NCI-H1105 (cell line): ENCODE results near the gene PGRMC1.
"Not testable (repeated sequence)": the region's sequence is repeated elsewhere in the genome, so short reads cannot be mapped to it uniquely, and the experiment has no call there.

Experiments used
- DNase-seq: peaks from one replicate; lab custom pipeline; 2025; lab: John Stamatoyannopoulos, UW

PGRMC1 gene

DNA sequence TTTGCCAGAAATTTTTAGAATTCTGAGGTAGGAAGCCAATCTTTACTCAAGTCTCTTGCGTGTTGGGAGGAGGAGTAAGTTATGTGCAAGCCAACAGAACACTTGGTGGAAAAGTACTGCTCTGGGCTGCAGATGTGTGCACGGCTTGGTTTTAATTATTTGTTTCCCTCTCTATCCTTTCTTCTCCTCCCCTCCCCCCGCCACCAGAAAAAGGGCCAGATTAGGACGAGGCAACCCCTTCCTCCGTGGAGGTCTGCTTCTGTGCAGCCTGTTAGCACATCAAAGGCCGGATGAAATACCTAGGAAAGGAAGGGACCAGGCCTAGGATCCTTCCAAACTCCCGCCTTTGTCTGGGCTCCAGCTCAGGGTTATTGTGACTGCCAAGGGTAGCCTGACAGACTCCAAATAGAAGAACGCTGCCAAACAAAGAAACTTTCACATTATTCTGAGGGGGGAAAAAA is 1.0 kb upstream of the PGRMC1 start:
- DNase-seq: no peak

DNA sequence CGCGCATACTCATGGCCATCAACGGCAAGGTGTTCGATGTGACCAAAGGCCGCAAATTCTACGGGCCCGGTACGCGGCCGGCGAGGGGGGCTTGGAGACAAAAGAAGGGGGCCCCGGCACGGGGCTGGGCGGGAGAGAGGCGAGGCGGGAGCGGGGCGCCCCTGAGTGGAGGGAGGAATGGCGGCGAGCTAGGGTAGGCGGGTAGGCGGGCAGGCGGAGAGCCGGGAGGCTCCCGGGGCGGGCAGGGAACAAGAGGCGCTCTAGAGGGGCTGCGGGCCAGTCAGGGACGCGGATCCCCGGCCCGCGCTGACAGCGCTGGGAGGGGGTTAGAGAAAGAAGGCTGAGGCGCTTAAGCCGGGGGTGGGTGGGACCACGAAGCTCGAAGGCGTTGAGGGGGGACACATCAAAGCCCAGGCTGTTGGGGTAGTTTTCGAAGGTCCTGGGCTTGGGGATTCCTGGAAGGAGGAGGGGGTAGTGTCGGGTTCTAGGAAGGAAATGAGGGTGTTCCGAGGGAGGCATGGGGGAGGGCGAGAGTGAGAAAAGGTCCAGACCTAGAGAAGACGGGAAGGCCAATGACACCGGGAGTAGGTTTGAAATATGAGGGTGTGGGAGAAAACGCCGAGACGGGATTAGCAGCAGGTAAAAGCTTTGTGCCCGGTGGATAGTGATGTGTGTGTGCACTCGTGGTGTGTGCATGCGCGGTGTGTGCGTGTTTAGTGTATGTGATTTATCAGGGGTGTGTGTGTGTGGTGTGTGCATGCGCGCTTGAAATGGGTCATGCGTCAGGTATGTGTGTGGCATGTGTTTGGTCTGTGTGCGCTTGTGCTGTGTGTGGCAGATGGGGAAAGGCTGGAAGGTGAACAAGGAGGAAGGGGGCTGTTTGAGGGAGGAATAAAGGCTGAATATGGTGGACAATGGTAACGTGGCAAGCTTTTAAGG is 807 bp downstream of the PGRMC1 start:
- no peak for DNase-seq

DNA sequence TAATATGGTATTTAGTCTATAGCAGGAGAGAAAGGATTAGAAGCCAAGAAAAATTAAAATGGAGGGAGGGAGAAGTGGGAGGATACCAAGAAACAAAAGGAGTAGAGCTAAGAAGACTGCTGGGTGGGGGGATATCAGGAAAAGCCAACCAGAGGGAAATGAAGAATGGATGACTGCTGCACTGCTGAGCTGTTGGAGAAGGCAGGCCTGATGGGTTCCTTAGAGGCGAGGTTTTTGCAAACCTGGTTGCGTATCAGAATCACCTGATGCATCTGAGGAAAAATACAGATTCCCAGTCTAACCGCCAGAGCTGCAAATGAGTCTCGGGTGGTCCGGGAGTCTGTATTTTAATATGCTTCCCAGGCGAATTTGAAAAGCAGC is 1.5 kb downstream of the PGRMC1 start:
- no peak for DNase-seq

DNA sequence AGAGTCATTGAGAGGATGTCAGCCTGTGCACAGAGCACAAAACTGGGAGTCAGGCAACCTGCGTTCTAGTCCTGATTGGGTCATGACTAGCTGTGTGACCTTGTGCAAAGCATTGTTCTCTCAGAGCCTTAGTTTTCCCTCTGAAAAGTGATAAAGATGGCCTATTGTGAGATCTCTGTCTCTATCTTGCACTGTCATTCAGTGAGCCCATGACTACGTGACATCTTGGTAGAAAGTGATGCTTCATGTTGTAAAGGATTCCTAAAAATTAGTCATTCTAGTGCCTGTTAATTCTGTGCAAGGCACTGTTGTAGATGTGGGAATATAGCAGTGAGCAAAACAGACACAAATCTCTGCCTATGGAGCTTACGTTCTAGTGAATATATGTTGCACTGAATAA is 2.5 kb downstream of the PGRMC1 start:
- no peak for DNase-seq

DNA sequence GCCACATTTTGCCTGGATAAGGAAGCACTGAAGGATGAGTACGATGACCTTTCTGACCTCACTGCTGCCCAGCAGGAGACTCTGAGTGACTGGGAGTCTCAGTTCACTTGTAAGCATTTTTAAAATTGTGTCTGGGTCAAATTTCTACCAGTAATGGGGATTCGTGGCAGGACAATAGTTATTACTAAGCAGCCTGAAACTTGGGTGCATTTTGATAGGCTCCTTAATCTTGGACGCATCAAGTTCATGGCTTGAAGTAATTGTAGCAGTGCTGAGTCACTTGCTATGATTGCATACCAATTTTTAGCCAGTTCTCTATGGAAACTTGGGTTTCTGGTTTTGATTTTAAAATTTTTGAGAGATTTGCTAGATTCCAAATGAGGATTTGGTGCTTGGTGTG is 4.3 kb downstream of the PGRMC1 start:
- no peak for DNase-seq

DNA sequence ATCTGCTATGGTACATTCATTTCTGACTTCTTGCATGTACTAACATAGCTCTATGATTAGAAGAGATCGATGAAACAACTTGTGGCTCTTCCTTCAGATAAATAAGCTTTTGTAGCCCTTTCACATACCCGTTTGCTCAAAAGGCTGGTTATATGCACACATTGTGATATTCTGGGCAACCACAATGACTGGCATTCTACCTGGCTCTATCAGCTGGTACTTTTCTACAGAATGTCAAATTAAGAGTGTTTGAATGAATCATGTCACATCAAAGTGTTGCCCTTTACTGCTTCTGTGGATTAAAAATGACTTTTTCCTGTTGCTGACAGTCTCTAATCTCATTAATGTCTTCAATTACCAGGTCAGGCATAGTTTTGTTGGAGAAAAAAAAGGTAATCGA is 11.6 kb downstream of the PGRMC1 start:
- no peak for DNase-seq

DNA sequence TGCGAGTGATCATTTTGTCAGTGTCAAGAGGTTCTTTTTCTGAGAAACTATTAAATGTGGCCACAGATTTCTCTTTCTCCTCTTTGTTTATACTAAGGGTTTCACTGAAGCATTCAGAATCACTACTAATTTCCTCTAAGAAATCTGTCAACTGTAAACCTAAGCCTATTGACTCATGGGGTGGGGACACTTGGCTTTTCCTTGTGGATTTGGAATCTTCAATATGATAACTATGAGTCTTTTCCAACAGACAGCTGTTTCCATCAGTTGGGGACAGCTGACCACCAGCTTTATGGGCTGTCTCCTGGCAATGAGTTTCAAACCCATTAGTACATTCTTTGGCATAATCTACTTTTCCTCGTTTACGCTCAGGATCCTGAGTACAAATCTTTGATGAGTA is 13.8 kb downstream of the PGRMC1 start:
- DNase-seq: no peak

DNA sequence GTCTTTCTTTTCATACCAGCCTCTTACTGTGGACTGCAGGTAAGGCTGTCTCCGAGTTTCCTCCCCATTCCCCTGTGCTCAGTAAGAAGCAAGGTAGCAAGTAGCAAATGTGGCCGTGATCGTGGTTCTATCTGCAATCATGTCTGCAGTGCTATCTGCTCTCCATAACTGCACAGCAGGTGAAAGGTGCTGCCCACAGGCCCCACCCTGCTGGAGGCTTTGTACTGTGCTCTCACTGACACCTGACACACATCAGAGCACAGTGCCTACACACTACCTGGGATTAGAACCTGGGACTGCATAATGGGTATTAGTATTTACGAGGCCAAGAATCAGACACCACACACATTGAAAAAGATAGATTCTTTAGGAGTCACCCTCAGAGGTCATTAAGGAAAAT is 15.3 kb downstream of the PGRMC1 start:
- no peak for DNase-seq

DNA sequence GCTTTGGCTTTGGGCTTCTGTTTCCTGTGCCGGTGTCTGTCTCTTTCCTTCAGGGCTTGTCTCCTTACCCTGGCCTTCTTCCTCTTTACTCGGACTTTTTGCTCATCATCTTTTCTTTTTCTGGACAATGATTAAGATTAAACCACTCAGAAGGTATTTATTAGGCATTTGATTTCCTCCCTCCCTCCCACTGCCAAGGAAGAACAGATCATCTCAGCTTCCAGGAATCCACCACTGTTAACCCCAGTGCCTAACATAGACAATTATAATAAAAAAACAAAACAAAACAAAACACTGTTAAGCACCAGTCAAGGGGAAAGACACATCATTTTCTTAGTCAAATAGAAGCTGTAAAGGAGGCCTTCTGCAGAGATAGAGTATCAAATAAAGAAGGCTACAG is 16.6 kb downstream of the PGRMC1 start:
- DNase-seq: no peak

DNA sequence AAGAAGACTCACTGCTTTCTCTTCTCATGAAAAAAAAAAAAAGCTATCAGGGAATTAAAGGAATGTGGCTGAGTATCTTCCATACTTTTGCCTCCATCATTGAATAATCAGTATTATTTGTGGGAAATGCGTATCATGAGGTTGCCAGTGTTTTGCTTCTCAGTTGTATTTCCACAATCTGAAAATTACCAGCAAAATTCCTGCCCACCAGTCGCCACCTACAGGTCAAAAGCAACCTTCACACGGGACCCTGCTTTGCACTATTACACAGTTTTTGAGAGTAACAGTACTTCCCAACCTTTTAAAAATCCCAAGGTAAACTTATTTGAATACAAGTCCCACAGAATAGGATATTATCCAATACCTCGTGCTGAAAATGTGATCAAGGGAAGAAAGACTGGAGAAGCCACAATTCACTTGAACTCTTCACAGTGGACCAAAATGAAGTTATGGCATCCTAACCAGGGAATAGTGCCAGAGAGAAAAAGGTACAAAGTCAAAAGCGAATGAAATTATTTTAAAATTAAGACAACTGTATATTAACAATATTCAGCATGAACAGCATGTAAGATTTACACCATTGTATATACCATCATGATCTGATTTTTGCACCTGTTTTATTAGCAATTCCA is 30.4 kb downstream of the PGRMC1 start:
- no peak for DNase-seq

DNA sequence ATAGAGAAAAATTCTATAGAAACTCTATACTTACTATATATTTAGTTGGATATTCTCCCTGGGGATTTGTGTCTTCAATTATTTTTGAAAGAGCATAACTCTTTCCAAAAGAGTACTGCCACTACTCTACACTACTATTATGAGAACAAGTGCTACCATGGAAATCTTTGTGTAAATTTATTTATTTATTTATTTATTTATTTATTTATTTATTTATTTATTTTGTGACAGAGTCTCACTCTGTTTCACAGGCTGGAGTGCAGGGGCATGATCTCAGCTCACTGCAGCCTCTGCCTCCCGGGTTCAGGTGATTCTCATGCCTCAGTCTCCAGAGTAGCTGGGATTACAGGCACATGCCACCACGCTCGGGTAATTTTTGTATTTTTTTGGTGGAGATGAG is 31.0 kb downstream of the PGRMC1 start:
- not testable (repeated sequence) for DNase-seq

DNA sequence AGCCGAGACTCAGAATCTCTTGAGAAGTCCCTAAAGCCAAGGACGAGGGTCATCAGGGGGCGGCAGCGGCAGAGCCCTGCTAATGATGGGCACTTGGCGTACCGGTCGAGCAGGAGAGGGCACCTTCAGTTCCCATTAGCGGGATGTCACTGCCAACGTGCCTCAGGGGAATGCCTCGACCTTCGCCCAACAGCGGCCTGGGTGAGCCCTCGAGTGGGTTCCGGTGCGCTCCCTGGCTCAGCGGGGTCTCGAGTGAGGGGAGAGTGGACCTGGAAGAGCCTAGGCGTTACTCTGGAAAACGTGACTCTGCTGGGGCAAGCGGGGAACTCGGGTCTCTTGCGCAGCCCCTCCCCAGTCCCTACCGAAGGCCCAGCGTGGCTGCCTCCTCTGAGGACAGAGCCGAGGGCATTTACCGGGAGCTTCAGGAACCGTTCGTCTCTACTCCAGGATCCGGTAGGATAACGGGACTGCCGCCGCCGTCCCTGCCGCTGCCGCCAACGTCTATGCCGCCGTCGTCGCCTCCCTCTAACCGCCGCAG is 36.9 kb downstream of the PGRMC1 start:
- DNase-seq: no peak

DNA sequence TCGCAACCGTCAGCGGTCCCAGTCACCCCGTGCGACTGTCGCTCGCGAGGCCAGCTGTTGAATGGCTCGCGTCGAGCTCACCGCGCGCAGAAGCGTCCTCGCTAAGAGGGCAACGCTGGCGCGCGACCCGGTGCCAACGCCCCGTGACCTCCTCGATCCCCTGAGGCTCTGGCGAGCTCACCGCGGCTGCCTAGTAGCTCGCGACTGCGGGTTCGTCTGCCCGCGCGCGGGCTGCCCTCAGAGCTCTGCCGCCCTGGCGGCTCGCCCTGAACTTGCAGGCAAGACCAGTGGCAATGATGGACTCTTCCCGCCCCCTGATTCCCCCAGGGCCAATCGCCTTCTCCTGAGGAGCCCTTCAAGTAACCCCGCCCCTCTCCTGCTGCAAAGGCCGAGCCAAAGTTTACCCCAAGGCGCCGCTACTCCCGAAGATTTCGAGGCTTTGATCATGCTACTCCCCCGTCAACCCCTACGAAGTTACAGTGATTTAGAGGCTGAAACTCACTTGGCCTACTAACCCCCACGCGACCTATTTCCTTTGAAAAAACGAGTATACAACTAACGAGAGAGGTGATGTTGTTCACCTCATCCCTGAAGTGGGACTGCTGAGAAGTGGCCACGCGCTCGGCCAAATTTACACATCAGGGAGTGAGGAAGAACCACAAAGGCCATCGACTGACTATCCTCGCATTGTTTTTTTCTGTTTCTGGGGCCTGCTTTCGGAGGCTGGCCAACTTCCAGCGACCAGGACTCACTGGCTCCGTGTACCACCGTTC is 37.5 kb downstream of the PGRMC1 start:
- DNase-seq: no peak

DNA sequence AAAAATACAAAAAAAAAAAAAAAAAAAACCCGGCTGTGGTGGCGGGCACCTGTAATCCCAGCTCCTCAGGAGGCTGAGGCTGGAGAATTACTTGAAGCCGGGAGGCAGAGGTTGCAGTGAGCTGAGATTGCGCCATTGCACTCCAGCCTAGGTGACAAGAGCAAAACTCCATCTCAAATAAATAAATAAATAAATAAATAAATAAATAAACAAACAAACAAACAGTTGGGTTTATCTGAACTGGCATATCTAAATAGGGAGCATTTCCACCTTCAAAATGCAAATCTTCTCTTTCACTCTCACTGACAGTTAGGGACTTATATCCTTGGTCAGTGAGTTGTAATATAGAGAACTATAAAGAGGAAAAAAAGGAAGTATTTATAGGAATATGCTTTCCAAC is 46.3 kb downstream of the PGRMC1 start:
- DNase-seq: not testable (repeated sequence)

DNA sequence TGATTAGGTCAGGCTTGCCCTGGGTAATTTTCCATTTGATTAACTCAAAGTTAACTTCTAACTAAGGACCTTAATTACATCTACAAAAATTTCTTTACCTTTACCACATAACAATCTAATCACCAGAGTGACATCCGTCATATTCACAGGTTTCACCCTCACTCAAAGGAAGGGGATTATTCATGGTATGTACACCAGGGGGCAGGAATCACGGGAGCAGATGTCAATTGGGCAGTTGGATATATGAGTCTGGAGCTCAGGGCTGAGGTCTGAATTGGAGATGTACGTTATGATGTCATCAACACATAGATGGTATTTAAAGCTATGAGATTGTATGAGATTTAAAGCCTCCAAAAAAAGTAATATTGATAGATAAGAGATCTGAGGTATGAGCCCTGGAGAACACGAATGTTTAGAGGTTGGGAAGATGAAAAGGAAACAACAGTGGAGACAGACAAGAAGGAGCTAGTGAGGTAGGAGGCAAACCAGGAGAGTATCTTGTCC is 52.9 kb downstream of the PGRMC1 start:
- no peak for DNase-seq

DNA sequence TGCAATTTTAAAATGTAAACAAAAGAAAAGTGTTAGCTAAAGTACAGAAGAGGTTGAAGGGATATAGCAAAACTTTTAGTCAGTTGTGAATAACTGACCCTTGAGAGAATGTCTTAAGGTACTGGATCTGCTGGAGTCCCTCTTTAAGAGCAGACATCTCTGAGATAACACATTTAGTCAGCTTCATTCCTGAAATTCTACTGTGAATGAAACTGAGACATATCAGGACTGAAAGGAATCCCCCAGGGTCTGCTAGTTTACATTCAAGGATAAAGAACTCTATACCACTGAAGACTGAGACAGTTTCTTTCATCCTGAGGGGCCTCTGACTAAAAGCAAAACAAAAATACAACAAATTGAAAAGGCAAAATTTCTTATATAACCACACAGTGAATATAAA is 54.4 kb downstream of the PGRMC1 start:
- no peak for DNase-seq

DNA sequence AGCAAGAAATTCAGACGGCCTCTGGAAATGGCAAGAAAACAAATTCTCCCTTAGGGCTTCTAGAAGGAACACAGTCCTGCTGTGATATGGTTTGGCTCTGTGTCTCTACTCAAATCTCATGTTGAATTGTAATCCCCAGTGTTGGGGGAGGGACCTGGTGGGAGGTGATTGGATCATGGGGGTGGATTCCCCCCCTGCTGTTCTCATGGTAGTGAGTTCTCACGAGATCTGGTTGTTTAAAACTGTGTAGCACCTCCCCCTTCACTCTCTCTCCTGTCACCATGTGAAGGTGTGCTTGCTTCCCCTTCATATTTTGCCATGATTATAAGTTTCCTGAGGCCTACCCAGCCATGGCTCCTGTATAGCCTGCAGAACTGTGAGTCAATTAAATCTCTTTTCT is 55.2 kb downstream of the PGRMC1 start:
- not testable (repeated sequence) for DNase-seq

DNA sequence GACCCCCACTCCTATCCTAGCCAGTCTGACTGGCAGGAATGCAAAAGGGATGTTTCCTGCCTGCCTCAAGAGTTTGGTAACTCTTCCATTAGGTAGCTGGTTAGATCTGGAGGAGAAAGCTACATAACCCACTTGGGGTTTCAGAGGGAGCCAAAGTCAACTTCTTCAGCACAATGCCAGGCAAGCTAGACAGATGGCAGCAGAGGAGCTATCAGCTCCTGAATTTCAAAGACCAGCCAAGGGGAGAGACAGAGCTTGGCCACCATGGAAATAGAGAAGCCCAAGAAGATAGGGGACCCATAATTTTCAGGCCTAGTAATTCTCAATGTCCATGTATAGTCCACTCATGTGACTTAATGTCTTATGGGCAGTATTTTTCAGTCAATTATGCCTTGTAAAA is 56.4 kb downstream of the PGRMC1 start:
- no peak for DNase-seq
